ENCODE measurements around the gene LY6G5C. TPM values are rescaled to one million over a fixed set of nuclear protein-coding genes. Genes with fewer than 3 reads are reported as not detected.

The LY6G5C gene
- total RNA-seq, 1 experiment from 2014 or later, result 2.6 TPM

DNA sequence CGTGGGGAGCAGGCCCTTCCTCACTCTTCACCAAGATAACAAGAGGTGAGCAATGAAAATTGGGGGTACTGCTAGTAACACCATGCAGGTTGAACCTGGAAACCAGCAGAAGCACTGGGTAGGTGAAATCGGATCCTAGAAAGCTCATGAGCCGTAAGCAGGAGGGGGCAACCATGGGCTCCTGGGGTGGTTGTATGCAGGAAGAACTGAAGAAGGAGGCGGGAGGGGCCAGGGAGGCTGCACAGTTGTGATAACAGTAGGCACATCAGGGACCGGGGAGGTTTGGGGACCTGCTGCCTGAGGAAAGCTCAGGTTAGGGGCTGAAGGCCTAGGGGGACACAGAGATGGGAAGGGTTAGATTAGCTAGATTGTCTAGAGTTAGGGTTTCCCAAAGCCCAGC lies 5.6 kb upstream of the LY6G5C start:
- no peaks in the 10 kb centered on the region for H3K36me3 ChIP-seq (ENCODE audit: low read depth)
- no peak for DNase-seq
- H3K4me2 ChIP-seq, result no peak overlapping the region
- H3K9me3 ChIP-seq (ENCODE audit: insufficient read depth, low read depth), result no peaks in the 10 kb centered on the region
- H3K4me3 ChIP-seq, result no peak overlapping the region
- H3K27ac ChIP-seq, result no peak overlapping the region
- BruUV-seq (replicated peaks), result no TSS peak
- peaks cover 7% of the 10 kb centered on the region for H3K4me1 ChIP-seq (replicated peaks; ENCODE audit: insufficient read depth)
- intact Hi-C loops (cut with micrococcal nuclease; ENCODE audit: unreplicated experiment), result loop anchor here (10.0 kb wide), 1 partner anchor 188 kb away; the partner anchor contains the start of gene SLC44A4
- H3K9me2 ChIP-seq (ENCODE audit: insufficient read depth), result no peaks in the 10 kb centered on the region
- no peaks in the 10 kb centered on the region for H3K79me2 ChIP-seq (ENCODE audit: low read depth)
- no peak overlapping the region for H2AFZ ChIP-seq
- peaks cover 9% of the 10 kb centered on the region for H3F3A ChIP-seq (ENCODE audit: insufficient read depth, low read depth)
- TF ChIP-seq EZH2 (IDR thresholded peaks at IDR 0.05; ENCODE audit: low read depth), result no peak
- TF ChIP-seq CTCF (conservative IDR thresholded peaks at IDR 0.05), result no peak
- POLR2A ChIA-PET (ENCODE audit: unreplicated experiment), result no interaction called here
- CTCF ChIA-PET, result no interaction called here
- no peaks in the 10 kb centered on the region for H3K27me3 ChIP-seq (ENCODE audit: insufficient read depth, low read depth)
- H4K20me1 ChIP-seq (ENCODE audit: insufficient read depth), result no peaks in the 10 kb centered on the region

- ChIA-PET CTCF (interaction anchor here (0.5 kb wide), 1 partner anchor 513 kb away, joined by 5 read pairs; no protein-coding TSS in a partner anchor), POLR2A (ENCODE audit: unreplicated experiment) (no interaction called here)
- DNase-seq, result no peak
- Histone ChIP-seq H3K4me1 (replicated peaks; ENCODE audit: insufficient read depth) (peaks cover 17% of the 10 kb centered on the region), H3K27me3 (ENCODE audit: insufficient read depth, low read depth) (no peaks in the 10 kb centered on the region), H3K9me3 (ENCODE audit: insufficient read depth, low read depth) (no peaks in the 10 kb centered on the region), H3K4me3 (no peak overlapping the region), H3F3A (ENCODE audit: insufficient read depth, low read depth) (peaks cover 16% of the 10 kb centered on the region), H2AFZ (no peak overlapping the region), H3K79me2 (ENCODE audit: low read depth) (no peaks in the 10 kb centered on the region), H3K36me3 (ENCODE audit: low read depth) (no peaks in the 10 kb centered on the region), H3K4me2 (no peak overlapping the region), H3K27ac (no peak overlapping the region), H4K20me1 (ENCODE audit: insufficient read depth) (no peaks in the 10 kb centered on the region), H3K9me2 (ENCODE audit: insufficient read depth) (no peaks in the 10 kb centered on the region)
- TF ChIP-seq EZH2 (IDR thresholded peaks at IDR 0.05; ENCODE audit: low read depth) (no peak), CTCF (conservative IDR thresholded peaks at IDR 0.05) (no peak)
- no TSS peak for BruUV-seq (replicated peaks)
- intact Hi-C loops (cut with micrococcal nuclease; ENCODE audit: unreplicated experiment), result loop anchor here (5.0 to 10.0 kb wide), 2 partner anchors 191 to 214 kb away; partner anchors contain the start of genes EHMT2 and SLC44A4
These were observed 2.7 kb upstream of the LY6G5C start for GRCh38 chr6:31683591-31683990.

DNA sequence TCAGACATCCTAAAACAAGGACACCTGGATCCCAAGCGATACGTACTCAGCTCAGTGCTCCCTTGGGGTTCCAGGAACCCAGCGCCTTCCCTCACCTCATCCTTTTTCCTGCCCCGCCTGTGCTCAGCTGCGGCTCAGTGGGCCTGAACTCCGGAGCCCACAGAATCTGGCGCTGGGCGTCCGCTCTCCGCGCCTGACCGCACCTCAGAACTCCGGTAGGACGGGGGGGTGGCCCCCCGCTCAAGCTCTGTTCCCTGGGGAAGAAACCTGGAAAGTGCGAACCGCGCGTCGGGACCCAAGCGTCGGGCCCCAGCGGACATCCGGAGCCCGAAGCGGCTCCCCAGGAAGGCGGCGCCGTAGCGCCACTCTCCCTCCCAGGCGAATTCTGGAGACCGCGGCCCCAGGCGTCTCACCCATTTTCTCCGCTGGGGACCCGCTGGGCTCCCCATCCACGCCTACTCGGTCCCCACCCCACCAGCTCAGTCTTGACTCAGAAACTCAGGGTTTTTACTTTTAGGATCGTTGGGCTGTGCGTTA lies 336 bp upstream of the LY6G5C start:
- ChIA-PET POLR2A (ENCODE audit: unreplicated experiment) (interaction anchor here (0.6 kb wide), 2 partner anchors 9 to 58 kb away, joined by 3 to 17 read pairs; no protein-coding TSS in a partner anchor), CTCF (interaction anchor here (0.7 to 1.6 kb wide), 3 partner anchors 89 to 271 kb away, joined by 7 to 14 read pairs (median 11); no protein-coding TSS in a partner anchor)
- DNase-seq, result peak in 1 of 2 experiments; percentile 57
- TSS peak; percentile 22 for BruUV-seq (replicated peaks)
- Histone ChIP-seq H3K9me3 (ENCODE audit: insufficient read depth, low read depth) (no peaks in the 10 kb centered on the region), H3K79me2 (ENCODE audit: low read depth) (no peaks in the 10 kb centered on the region), H3K4me1 (replicated peaks; ENCODE audit: insufficient read depth) (peaks cover 17% of the 10 kb centered on the region), H3K27ac (peak overlapping the region; percentile 31; the same call in 1 of the 2 replicates), H2AFZ (peak overlapping the region; percentile 98), H3K4me3 (peak overlapping the region; percentile 70), H3K9me2 (ENCODE audit: insufficient read depth) (no peaks in the 10 kb centered on the region), H3K27me3 (ENCODE audit: insufficient read depth, low read depth) (no peaks in the 10 kb centered on the region), H4K20me1 (ENCODE audit: insufficient read depth) (no peaks in the 10 kb centered on the region), H3K36me3 (ENCODE audit: low read depth) (no peaks in the 10 kb centered on the region), H3K4me2 (peak overlapping the region; percentile 99), H3F3A (ENCODE audit: insufficient read depth, low read depth) (peaks cover 20% of the 10 kb centered on the region)
- TF ChIP-seq CTCF (conservative IDR thresholded peaks at IDR 0.05), result no peak
- no peak for TF ChIP-seq EZH2 (IDR thresholded peaks at IDR 0.05; ENCODE audit: low read depth)
- intact Hi-C loops (cut with micrococcal nuclease; ENCODE audit: unreplicated experiment), result loop anchor here (2.0 to 10.0 kb wide), 3 partner anchors 194 to 272 kb away; partner anchors contain the start of genes EHMT2 and SLC44A4

Data from PC-9 (cell line).